ENCODE measurements around the gene GUCY1A2.

The GUCY1A2 gene

GRCh38 chr11:106997227-106997626 lies 21.0 kb downstream of the GUCY1A2 start:
- Histone ChIP-seq H3K27ac (ENCODE audit: low read depth, low read length) (no peak overlapping the region), H3K9me3 (ENCODE audit: low read length) (no peaks in the 10 kb centered on the region), H3K9ac (ENCODE audit: low read length) (no peak overlapping the region), H3K4me3 (ENCODE audit: low read depth in 1 of 2, low read length in 2 of 2) (no peak overlapping the region), H3K4me1 (ENCODE audit: insufficient read depth, low read length) (no peaks in the 10 kb centered on the region), H3K36me3 (ENCODE audit: insufficient read depth, low read length) (no peaks in the 10 kb centered on the region), H3K27me3 (ENCODE audit: control insufficient read depth in 1 of 2, insufficient read depth in 2 of 2, low read length in 2 of 2) (no peaks in the 10 kb centered on the region)

GRCh38 chr11:106996691-106997090 lies 21.6 kb downstream of the GUCY1A2 start:
- no peaks in the 10 kb centered on the region for H3K9me3 ChIP-seq (ENCODE audit: low read length)
- H3K4me3 ChIP-seq (ENCODE audit: low read depth in 1 of 2, low read length in 2 of 2): no peak overlapping the region
- H3K27ac ChIP-seq (ENCODE audit: low read depth, low read length): no peak overlapping the region
- no peaks in the 10 kb centered on the region for H3K27me3 ChIP-seq (ENCODE audit: control insufficient read depth in 1 of 2, insufficient read depth in 2 of 2, low read length in 2 of 2)
- H3K36me3 ChIP-seq (ENCODE audit: insufficient read depth, low read length): no peaks in the 10 kb centered on the region
- H3K9ac ChIP-seq (ENCODE audit: low read length): no peak overlapping the region
- H3K4me1 ChIP-seq (ENCODE audit: insufficient read depth, low read length): no peaks in the 10 kb centered on the region

GRCh38 chr11:106990331-106990730 lies 27.9 kb downstream of the GUCY1A2 start:
- Histone ChIP-seq H3K9ac (ENCODE audit: low read length) (no peak overlapping the region), H3K4me1 (ENCODE audit: insufficient read depth, low read length) (no peaks in the 10 kb centered on the region), H3K9me3 (ENCODE audit: low read length) (no peaks in the 10 kb centered on the region), H3K36me3 (ENCODE audit: insufficient read depth, low read length) (no peaks in the 10 kb centered on the region), H3K4me3 (ENCODE audit: low read depth in 1 of 2, low read length in 2 of 2) (no peak overlapping the region), H3K27me3 (ENCODE audit: control insufficient read depth in 1 of 2, insufficient read depth in 2 of 2, low read length in 2 of 2) (no peaks in the 10 kb centered on the region), H3K27ac (ENCODE audit: low read depth, low read length) (no peak overlapping the region)

GRCh38 chr11:106989078-106989455 lies 29.2 kb downstream of the GUCY1A2 start:
- Histone ChIP-seq H3K36me3 (ENCODE audit: insufficient read depth, low read length) (no peaks in the 10 kb centered on the region), H3K9me3 (ENCODE audit: low read length) (no peaks in the 10 kb centered on the region), H3K4me1 (ENCODE audit: insufficient read depth, low read length) (no peaks in the 10 kb centered on the region), H3K4me3 (ENCODE audit: low read depth in 1 of 2, low read length in 2 of 2) (no peak overlapping the region), H3K9ac (ENCODE audit: low read length) (no peak overlapping the region), H3K27me3 (ENCODE audit: control insufficient read depth in 1 of 2, insufficient read depth in 2 of 2, low read length in 2 of 2) (no peaks in the 10 kb centered on the region), H3K27ac (ENCODE audit: low read depth, low read length) (no peak overlapping the region)

GRCh38 chr11:106988151-106989077 lies 29.9 kb downstream of the GUCY1A2 start:
- H3K9me3 ChIP-seq (ENCODE audit: low read length): no peaks in the 10 kb centered on the region
- H3K36me3 ChIP-seq (ENCODE audit: insufficient read depth, low read length): no peaks in the 10 kb centered on the region
- no peak overlapping the region for H3K9ac ChIP-seq (ENCODE audit: low read length)
- H3K27me3 ChIP-seq (ENCODE audit: control insufficient read depth in 1 of 2, insufficient read depth in 2 of 2, low read length in 2 of 2): no peaks in the 10 kb centered on the region
- H3K4me1 ChIP-seq (ENCODE audit: insufficient read depth, low read length): no peaks in the 10 kb centered on the region
- peak overlapping the region; percentile 20 for H3K27ac ChIP-seq (ENCODE audit: low read depth, low read length)
- H3K4me3 ChIP-seq (ENCODE audit: low read depth in 1 of 2, low read length in 2 of 2): no peak overlapping the region

- no peak overlapping the region for H3K27ac ChIP-seq (ENCODE audit: low read depth, low read length)
These were observed 31.6 kb downstream of the GUCY1A2 start for GRCh38 chr11:106986673-106987072.

GRCh38 chr11:106986261-106986660 lies 32.0 kb downstream of the GUCY1A2 start:
- Histone ChIP-seq H3K9me3 (ENCODE audit: low read length) (no peaks in the 10 kb centered on the region), H3K27me3 (ENCODE audit: control insufficient read depth in 1 of 2, insufficient read depth in 2 of 2, low read length in 2 of 2) (no peaks in the 10 kb centered on the region), H3K27ac (ENCODE audit: low read depth, low read length) (no peak overlapping the region), H3K9ac (ENCODE audit: low read length) (no peak overlapping the region), H3K4me3 (ENCODE audit: low read depth in 1 of 2, low read length in 2 of 2) (no peak overlapping the region), H3K36me3 (ENCODE audit: insufficient read depth, low read length) (no peaks in the 10 kb centered on the region), H3K4me1 (ENCODE audit: insufficient read depth, low read length) (no peaks in the 10 kb centered on the region)

More at GRCh38 chr11:106986673-106987072, 31.6 kb downstream of the GUCY1A2 start:
- no peaks in the 10 kb centered on the region for H3K36me3 ChIP-seq (ENCODE audit: insufficient read depth, low read length)
- no peaks in the 10 kb centered on the region for H3K9me3 ChIP-seq (ENCODE audit: low read length)
- H3K27me3 ChIP-seq (ENCODE audit: control insufficient read depth in 1 of 2, insufficient read depth in 2 of 2, low read length in 2 of 2): no peaks in the 10 kb centered on the region
- no peak overlapping the region for H3K4me3 ChIP-seq (ENCODE audit: low read depth in 1 of 2, low read length in 2 of 2)
- no peaks in the 10 kb centered on the region for H3K4me1 ChIP-seq (ENCODE audit: insufficient read depth, low read length)
- H3K9ac ChIP-seq (ENCODE audit: low read length): no peak overlapping the region

- Histone ChIP-seq H3K9me3 (ENCODE audit: low read length) (no peaks in the 10 kb centered on the region), H3K4me3 (ENCODE audit: low read depth in 1 of 2, low read length in 2 of 2) (no peak overlapping the region), H3K4me1 (ENCODE audit: insufficient read depth, low read length) (no peaks in the 10 kb centered on the region), H3K27me3 (ENCODE audit: control insufficient read depth in 1 of 2, insufficient read depth in 2 of 2, low read length in 2 of 2) (no peaks in the 10 kb centered on the region), H3K27ac (ENCODE audit: low read depth, low read length) (no peak overlapping the region), H3K36me3 (ENCODE audit: insufficient read depth, low read length) (no peaks in the 10 kb centered on the region), H3K9ac (ENCODE audit: low read length) (no peak overlapping the region)
These were observed 34.3 kb downstream of the GUCY1A2 start for GRCh38 chr11:106983991-106984390.

GRCh38 chr11:106983261-106983660 lies 35.0 kb downstream of the GUCY1A2 start:
- no peaks in the 10 kb centered on the region for H3K9me3 ChIP-seq (ENCODE audit: low read length)
- no peaks in the 10 kb centered on the region for H3K36me3 ChIP-seq (ENCODE audit: insufficient read depth, low read length)
- H3K4me3 ChIP-seq (ENCODE audit: low read depth in 1 of 2, low read length in 2 of 2): no peak overlapping the region
- no peak overlapping the region for H3K27ac ChIP-seq (ENCODE audit: low read depth, low read length)
- no peaks in the 10 kb centered on the region for H3K27me3 ChIP-seq (ENCODE audit: control insufficient read depth in 1 of 2, insufficient read depth in 2 of 2, low read length in 2 of 2)
- no peaks in the 10 kb centered on the region for H3K4me1 ChIP-seq (ENCODE audit: insufficient read depth, low read length)
- no peak overlapping the region for H3K9ac ChIP-seq (ENCODE audit: low read length)

- Histone ChIP-seq H3K4me1 (ENCODE audit: insufficient read depth, low read length) (no peaks in the 10 kb centered on the region), H3K9me3 (ENCODE audit: low read length) (no peaks in the 10 kb centered on the region), H3K27ac (ENCODE audit: low read depth, low read length) (no peak overlapping the region)
These were observed 43.4 kb downstream of the GUCY1A2 start for GRCh38 chr11:106974831-106975230.

GRCh38 chr11:106971864-106972263 lies 46.4 kb downstream of the GUCY1A2 start:
- H3K4me3 ChIP-seq (ENCODE audit: low read depth in 1 of 2, low read length in 2 of 2): no peak overlapping the region
- H3K36me3 ChIP-seq (ENCODE audit: insufficient read depth, low read length): no peaks in the 10 kb centered on the region
- H3K9me3 ChIP-seq (ENCODE audit: low read length): no peaks in the 10 kb centered on the region
- H3K27ac ChIP-seq (ENCODE audit: low read depth, low read length): no peak overlapping the region
- no peaks in the 10 kb centered on the region for H3K4me1 ChIP-seq (ENCODE audit: insufficient read depth, low read length)
- no peak overlapping the region for H3K9ac ChIP-seq (ENCODE audit: low read length)
- no peaks in the 10 kb centered on the region for H3K27me3 ChIP-seq (ENCODE audit: control insufficient read depth in 1 of 2, insufficient read depth in 2 of 2, low read length in 2 of 2)

More at GRCh38 chr11:106974831-106975230, 43.4 kb downstream of the GUCY1A2 start:
- Histone ChIP-seq H3K36me3 (ENCODE audit: insufficient read depth, low read length) (no peaks in the 10 kb centered on the region), H3K9ac (ENCODE audit: low read length) (no peak overlapping the region), H3K27me3 (ENCODE audit: control insufficient read depth in 1 of 2, insufficient read depth in 2 of 2, low read length in 2 of 2) (no peaks in the 10 kb centered on the region), H3K4me3 (ENCODE audit: low read depth in 1 of 2, low read length in 2 of 2) (no peak overlapping the region)
